Endodermal cell (in vitro differentiated cells): ENCODE measurements around the gene TMED5. TPM values are rescaled to one million over a fixed set of nuclear protein-coding genes. Genes with fewer than 3 reads are reported as not detected.
A peak's percentile ranks its signal among the peaks of the same experiment; 100 is the strongest.

Source experiments
- DNase-seq: peaks from one replicate; pipeline ENCODE4 v3.0.0-alpha.2; 2017
- H3K27ac ChIP-seq: 2 replicates; pipeline ENCODE4 v1.5.1; 2013; ENCODE audit warnings: mild to moderate bottlenecking, low read depth, low read length, moderate library complexity
- H3K27me3 ChIP-seq: 2 replicates; pipeline ENCODE4 v1.6.1; 2013; ENCODE audit warnings: mild to moderate bottlenecking, low read length, moderate library complexity; ENCODE audit not compliant: insufficient read depth, control insufficient read depth, poor library complexity, severe bottlenecking
- H3K36me3 ChIP-seq: 2 replicates; pipeline ENCODE4 v1.7.0; 2013; ENCODE audit warnings: mild to moderate bottlenecking, low read length, moderate library complexity; ENCODE audit not compliant: control insufficient read depth, insufficient read depth
- H3K4me1 ChIP-seq: one replicate; pipeline ENCODE4 v1.7.0; 2013; ENCODE audit warnings: low read length; ENCODE audit not compliant: control insufficient read depth, insufficient read depth
- H3K4me3 ChIP-seq: 2 replicates; pipeline ENCODE4 v1.5.1; 2013; ENCODE audit warnings: mild to moderate bottlenecking, low read length, moderate library complexity
- H3K9ac ChIP-seq: 2 replicates; pipeline ENCODE4 v1.6.1; 2013; ENCODE audit warnings: mild to moderate bottlenecking, low read length, moderate library complexity; ENCODE audit not compliant: poor library complexity, severe bottlenecking; ENCODE audit errors: extremely low read depth
- H3K9me3 ChIP-seq: 2 replicates; pipeline ENCODE4 v1.6.1; 2013; ENCODE audit warnings: mild to moderate bottlenecking, low read length, moderate library complexity; ENCODE audit not compliant: control insufficient read depth
- H3K27ac Mint-ChIP-seq: 2 replicates; pipeline ENCODE4 v1.8.0; 2020; ENCODE audit warnings: mixed read lengths
- H3K27me3 Mint-ChIP-seq: 2 replicates; pipeline ENCODE4 v1.8.0; 2021; ENCODE audit warnings: mild to moderate bottlenecking, mixed read lengths; ENCODE audit not compliant: insufficient read depth
- H3K36me3 Mint-ChIP-seq: 2 replicates; pipeline ENCODE4 v1.8.0; 2020; ENCODE audit warnings: low read depth, mixed read lengths
- H3K4me1 Mint-ChIP-seq: 2 replicates; pipeline ENCODE4 v1.8.0; 2020; ENCODE audit warnings: mixed read lengths
- H3K4me3 Mint-ChIP-seq: 2 replicates; pipeline ENCODE4 v1.8.0; 2020; ENCODE audit warnings: mild to moderate bottlenecking, moderate library complexity, mixed read lengths
- H3K9me3 Mint-ChIP-seq: 2 replicates; pipeline ENCODE4 v1.8.0; 2020; ENCODE audit warnings: mild to moderate bottlenecking, mixed read lengths
- WGBS, 2 experiments: methylation state at CpG; one replicate each; pipeline versions ENCODE4 v1.1.5 to v1.1.7; 2013; ENCODE audit warnings: missing lambda C conversion rate in 2 of 2, mixed read lengths in 1 of 2; ENCODE audit not compliant: insufficient coverage in 1 of 2, insufficient read length in 1 of 2; 5-methylcytosine and 5-hydroxymethylcytosine counted together
- total RNA-seq, 2 donors: library from RNA; stranded (reverse); fragmentation: NEBNext Ultra II Directional in 1 of 2; extraction: Animal tissue kit (Norgen Biotek cat#: 25700) in 1 of 2; gene quantifications; 2 replicates in 1 of 2; 3 replicates in 1 of 2; pipeline ENCODE4 v1.2.1, GENCODE V29; 2021
- TF ChIP-seq, protein P1 (sequence below): fragments of 200-600 bp; sonication (generic); conservative IDR thresholded peaks from 2 replicates; pipeline ENCODE4 v1.5.0; 2021; ENCODE audit warnings: antibody characterized with exemption, mild to moderate bottlenecking

The TMED5 gene
- total RNA-seq, 2 donors from 2014 or later: 28.0 to 30.2 TPM

DNA sequence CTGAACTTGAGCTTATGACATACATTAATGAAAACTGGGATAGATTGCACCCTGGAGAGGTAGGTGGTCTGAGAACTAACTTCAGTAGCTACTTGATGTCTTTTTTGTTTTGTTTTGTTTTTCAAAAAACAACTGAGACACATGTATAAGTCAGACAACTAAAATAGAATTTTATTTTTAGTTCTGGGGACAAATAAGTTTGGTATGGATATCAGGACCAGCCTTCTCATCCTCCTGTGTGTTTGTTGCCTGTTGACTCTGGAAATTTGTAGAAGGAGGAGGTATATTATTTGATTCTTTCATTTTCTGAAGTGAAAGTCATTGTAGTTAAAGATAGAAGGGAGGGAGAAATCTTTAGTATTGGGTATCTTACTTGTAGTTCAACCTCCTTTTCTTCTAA lies 59.6 kb downstream of the TMED5 start:
- no peaks in the 10 kb centered on the region for H3K4me1 ChIP-seq
- H3K36me3 Mint-ChIP-seq: peaks cover 49% of the 10 kb centered on the region
- H3K9me3 ChIP-seq: no peaks in the 10 kb centered on the region
- H3K4me1 Mint-ChIP-seq: peaks cover 18% of the 10 kb centered on the region
- H3K9me3 Mint-ChIP-seq: no peaks in the 10 kb centered on the region
- no peak overlapping the region for H3K4me3 ChIP-seq
- no peaks in the 10 kb centered on the region for H3K27me3 Mint-ChIP-seq
- peak overlapping the region; percentile 36 for H3K27ac Mint-ChIP-seq
- TF ChIP-seq, protein P1, sequence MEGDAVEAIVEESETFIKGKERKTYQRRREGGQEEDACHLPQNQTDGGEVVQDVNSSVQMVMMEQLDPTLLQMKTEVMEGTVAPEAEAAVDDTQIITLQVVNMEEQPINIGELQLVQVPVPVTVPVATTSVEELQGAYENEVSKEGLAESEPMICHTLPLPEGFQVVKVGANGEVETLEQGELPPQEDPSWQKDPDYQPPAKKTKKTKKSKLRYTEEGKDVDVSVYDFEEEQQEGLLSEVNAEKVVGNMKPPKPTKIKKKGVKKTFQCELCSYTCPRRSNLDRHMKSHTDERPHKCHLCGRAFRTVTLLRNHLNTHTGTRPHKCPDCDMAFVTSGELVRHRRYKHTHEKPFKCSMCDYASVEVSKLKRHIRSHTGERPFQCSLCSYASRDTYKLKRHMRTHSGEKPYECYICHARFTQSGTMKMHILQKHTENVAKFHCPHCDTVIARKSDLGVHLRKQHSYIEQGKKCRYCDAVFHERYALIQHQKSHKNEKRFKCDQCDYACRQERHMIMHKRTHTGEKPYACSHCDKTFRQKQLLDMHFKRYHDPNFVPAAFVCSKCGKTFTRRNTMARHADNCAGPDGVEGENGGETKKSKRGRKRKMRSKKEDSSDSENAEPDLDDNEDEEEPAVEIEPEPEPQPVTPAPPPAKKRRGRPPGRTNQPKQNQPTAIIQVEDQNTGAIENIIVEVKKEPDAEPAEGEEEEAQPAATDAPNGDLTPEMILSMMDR: no peak
- peaks cover 80% of the 10 kb centered on the region for H3K36me3 ChIP-seq
- H3K9ac ChIP-seq: no peak overlapping the region
- no peak for DNase-seq
- H3K27me3 ChIP-seq: no peaks in the 10 kb centered on the region
- no peak overlapping the region for H3K4me3 Mint-ChIP-seq
- no peak overlapping the region for H3K27ac ChIP-seq

DNA sequence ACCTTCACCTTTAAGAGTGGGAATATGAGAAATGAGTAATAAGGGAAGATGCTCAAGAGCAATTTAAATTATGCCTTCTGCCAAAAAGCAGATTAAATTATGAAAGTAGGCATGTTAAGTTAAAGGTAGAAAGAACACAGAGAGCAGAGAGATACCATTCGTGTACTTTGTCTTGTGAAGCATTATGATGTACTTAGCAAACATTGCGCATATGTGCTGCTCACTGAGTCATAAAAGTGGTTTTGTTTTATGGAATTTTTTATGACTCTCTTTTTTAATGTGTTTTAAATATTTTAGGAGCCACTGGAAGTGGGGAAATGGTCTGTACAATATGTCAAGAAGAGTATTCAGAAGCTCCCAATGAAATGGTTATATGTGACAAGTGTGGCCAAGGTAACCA lies 65.8 kb downstream of the TMED5 start:
- H3K27ac Mint-ChIP-seq: no peak overlapping the region
- Histone ChIP-seq H3K9ac (no peak overlapping the region), H3K4me3 (no peak overlapping the region), H3K27me3 (no peaks in the 10 kb centered on the region), H3K27ac (no peak overlapping the region), H3K9me3 (no peaks in the 10 kb centered on the region), H3K4me1 (no peaks in the 10 kb centered on the region), H3K36me3 (peaks cover 88% of the 10 kb centered on the region)
- TF ChIP-seq, protein P1: no peak
- peaks cover 5% of the 10 kb centered on the region for H3K4me1 Mint-ChIP-seq
- no peaks in the 10 kb centered on the region for H3K9me3 Mint-ChIP-seq
- no peak overlapping the region for H3K4me3 Mint-ChIP-seq
- H3K27me3 Mint-ChIP-seq: no peaks in the 10 kb centered on the region
- H3K36me3 Mint-ChIP-seq: peaks cover 51% of the 10 kb centered on the region
- DNase-seq: no peak
- 96 to 100% methylated on average over 2 of the region's 2 CpGs for WGBS, 2 experiments

DNA sequence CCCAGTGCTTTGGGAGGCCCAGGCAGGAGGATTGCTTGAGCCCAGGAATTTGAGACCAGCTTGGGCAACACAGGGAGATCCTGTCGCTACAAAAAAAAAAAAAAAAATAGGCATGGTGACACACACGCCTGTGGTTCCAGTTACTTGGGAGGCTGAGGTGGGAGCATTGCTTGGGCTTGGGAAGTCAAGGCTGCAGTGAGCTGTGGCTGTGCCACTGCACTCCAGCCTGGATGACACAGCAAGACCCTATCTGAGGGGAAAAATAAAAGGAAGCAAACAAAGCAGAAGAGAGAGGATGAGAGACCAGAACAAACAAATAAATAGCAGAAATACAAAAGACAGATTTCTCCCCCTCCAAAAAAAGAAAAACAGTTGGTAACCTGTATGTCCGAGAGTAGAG lies 67.1 kb downstream of the TMED5 start:
- no peak for DNase-seq
- Histone ChIP-seq H3K27ac (no peak overlapping the region), H3K4me3 (no peak overlapping the region), H3K27me3 (no peaks in the 10 kb centered on the region), H3K4me1 (no peaks in the 10 kb centered on the region), H3K9me3 (peaks cover 8% of the 10 kb centered on the region), H3K9ac (no peak overlapping the region), H3K36me3 (peaks cover 84% of the 10 kb centered on the region)
- peak overlapping the region; percentile 78 for H3K27ac Mint-ChIP-seq
- 93 to 100% methylated on average over 3 of the region's 3 CpGs for WGBS, 2 experiments
- peaks cover 49% of the 10 kb centered on the region for H3K36me3 Mint-ChIP-seq
- H3K9me3 Mint-ChIP-seq: peaks cover 3% of the 10 kb centered on the region
- no peak overlapping the region for H3K4me3 Mint-ChIP-seq
- H3K4me1 Mint-ChIP-seq: peaks cover 5% of the 10 kb centered on the region
- H3K27me3 Mint-ChIP-seq: no peaks in the 10 kb centered on the region
- TF ChIP-seq, protein P1: no peak
